ES-I3 (cell line): ENCODE measurements around the gene CYTH4.

Experiments
- H3K36me3 ChIP-seq: 2 replicates; pipeline ENCODE4 v1.6.1; 2013; ENCODE audit warnings: mild to moderate bottlenecking, low read length, control low read depth, moderate library complexity; ENCODE audit not compliant: insufficient read depth
- H3K4me1 ChIP-seq: 2 replicates; pipeline ENCODE4 v1.6.1; 2013; ENCODE audit warnings: mild to moderate bottlenecking, control low read depth, low read length; ENCODE audit not compliant: insufficient read depth
- H3K9ac ChIP-seq: 2 replicates; pipeline ENCODE4 v1.6.1; 2013; ENCODE audit warnings: low read depth, mild to moderate bottlenecking, low read length, moderate library complexity
- H3K9me3 ChIP-seq: 2 replicates; pipeline ENCODE4 v1.6.1; 2013; ENCODE audit warnings: mild to moderate bottlenecking, low read length, moderate library complexity; ENCODE audit not compliant: control insufficient read depth, insufficient read depth

CYTH4 gene

DNA sequence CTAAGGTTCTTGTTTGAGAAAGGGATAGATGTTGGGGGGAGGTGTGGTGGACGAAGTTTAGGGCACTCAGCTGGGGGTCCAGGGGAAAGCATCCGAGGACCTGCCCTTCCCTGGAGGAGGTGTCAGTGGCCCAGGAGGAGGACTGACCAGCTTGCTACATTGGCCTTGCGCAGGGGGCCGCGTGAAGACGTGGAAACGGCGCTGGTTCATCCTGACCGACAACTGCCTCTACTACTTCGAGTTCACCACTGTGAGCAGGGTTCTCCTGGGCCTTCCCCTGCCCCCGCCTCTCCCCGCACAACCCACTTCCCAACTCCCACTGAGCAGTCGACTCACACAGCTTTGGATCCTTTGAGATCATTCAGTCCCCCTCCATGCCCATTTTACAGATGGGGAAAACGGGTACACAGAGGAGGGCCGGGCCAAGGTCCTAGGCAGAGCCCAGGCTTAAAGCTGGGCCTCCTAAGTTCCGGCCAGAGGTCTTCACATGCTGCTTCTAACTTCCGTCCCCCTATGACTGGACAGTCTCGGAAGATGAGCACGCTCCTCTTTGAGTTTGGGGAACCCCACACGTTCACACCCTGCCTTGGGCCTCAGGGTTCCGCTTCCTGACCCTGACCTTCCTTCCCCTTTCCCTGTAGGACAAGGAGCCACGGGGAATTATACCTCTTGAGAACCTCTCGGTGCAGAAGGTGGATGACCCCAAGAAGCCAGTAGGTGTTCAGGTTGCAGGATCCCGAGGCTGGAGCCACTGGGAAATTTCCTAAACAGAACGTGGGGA is 28.7 kb downstream of the CYTH4 start:
- H3K9ac ChIP-seq: no peak overlapping the region
- no peaks in the 10 kb centered on the region for H3K36me3 ChIP-seq
- H3K4me1 ChIP-seq: peaks cover 15% of the 10 kb centered on the region; the same call in 1 of the 2 replicates
- H3K9me3 ChIP-seq: no peaks in the 10 kb centered on the region

DNA sequence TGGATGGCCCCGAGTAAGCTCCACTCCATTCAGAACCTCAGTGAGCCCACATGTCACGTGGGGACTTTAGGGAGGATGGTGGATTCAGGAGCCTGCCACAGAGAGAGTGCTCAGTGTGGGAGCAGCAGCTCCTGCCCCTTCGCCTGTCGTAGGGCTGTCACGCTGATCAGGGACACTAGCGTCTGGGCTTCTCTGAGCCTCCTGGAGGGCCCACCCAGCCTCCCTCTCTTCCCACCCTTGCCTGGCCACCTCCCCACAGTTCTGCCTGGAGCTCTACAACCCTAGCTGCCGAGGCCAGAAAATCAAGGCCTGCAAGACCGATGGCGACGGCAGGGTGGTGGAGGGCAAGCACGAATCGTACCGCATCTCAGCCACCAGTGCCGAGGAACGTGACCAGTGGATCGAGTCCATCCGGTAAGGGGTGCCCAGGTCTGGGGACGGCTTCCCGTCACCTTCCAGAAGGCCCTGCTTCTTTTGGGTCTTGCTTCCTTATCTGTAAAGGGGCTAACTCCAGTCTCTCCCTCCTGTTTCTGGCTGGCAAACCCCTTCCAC is 29.5 kb downstream of the CYTH4 start:
- no peaks in the 10 kb centered on the region for H3K9me3 ChIP-seq
- no peak overlapping the region for H3K9ac ChIP-seq
- H3K36me3 ChIP-seq: no peaks in the 10 kb centered on the region
- H3K4me1 ChIP-seq: peaks cover 14% of the 10 kb centered on the region; the same call in 1 of the 2 replicates

- H3K4me1 ChIP-seq: peaks cover 5% of the 10 kb centered on the region; the same call in 1 of the 2 replicates
- H3K9ac ChIP-seq: no peak overlapping the region
- no peaks in the 10 kb centered on the region for H3K36me3 ChIP-seq
- H3K9me3 ChIP-seq: no peaks in the 10 kb centered on the region
These were observed 30.4 kb downstream of the CYTH4 start for GRCh38 chr22:37312549-37313183.

GRCh38 chr22:37313376-37314314 is 31.3 kb downstream of the CYTH4 start:
- H3K36me3 ChIP-seq: no peaks in the 10 kb centered on the region
- peaks cover 7% of the 10 kb centered on the region; the same call in 1 of the 2 replicates for H3K4me1 ChIP-seq
- no peaks in the 10 kb centered on the region for H3K9me3 ChIP-seq
- H3K9ac ChIP-seq: no peak overlapping the region

- H3K36me3 ChIP-seq: no peaks in the 10 kb centered on the region
- H3K9me3 ChIP-seq: no peaks in the 10 kb centered on the region
- no peak overlapping the region for H3K9ac ChIP-seq
- H3K4me1 ChIP-seq: peaks cover 5% of the 10 kb centered on the region; the same call in 1 of the 2 replicates
These were observed 32.2 kb downstream of the CYTH4 start for GRCh38 chr22:37314315-37315074.

- no peaks in the 10 kb centered on the region for H3K9me3 ChIP-seq
- H3K9ac ChIP-seq: no peak overlapping the region
- H3K4me1 ChIP-seq: peaks cover 3% of the 10 kb centered on the region; the same call in 1 of the 2 replicates
- no peaks in the 10 kb centered on the region for H3K36me3 ChIP-seq
These were observed 34.1 kb downstream of the CYTH4 start for GRCh38 chr22:37316405-37316804.

- H3K9ac ChIP-seq: no peak overlapping the region
- peaks cover 3% of the 10 kb centered on the region; the same call in 1 of the 2 replicates for H3K4me1 ChIP-seq
- no peaks in the 10 kb centered on the region for H3K36me3 ChIP-seq
- H3K9me3 ChIP-seq: no peaks in the 10 kb centered on the region
These were observed 34.6 kb downstream of the CYTH4 start for GRCh38 chr22:37316875-37317371.

- H3K4me1 ChIP-seq: peaks cover 3% of the 10 kb centered on the region; the same call in 1 of the 2 replicates
- H3K9me3 ChIP-seq: no peaks in the 10 kb centered on the region
- no peaks in the 10 kb centered on the region for H3K36me3 ChIP-seq
- H3K9ac ChIP-seq: no peak overlapping the region
These were observed 35.4 kb downstream of the CYTH4 start for GRCh38 chr22:37317698-37318210.

- H3K4me1 ChIP-seq: peaks cover 3% of the 10 kb centered on the region; the same call in 1 of the 2 replicates
- H3K9ac ChIP-seq: no peak overlapping the region
- H3K36me3 ChIP-seq: no peaks in the 10 kb centered on the region
- H3K9me3 ChIP-seq: no peaks in the 10 kb centered on the region
These were observed 36.2 kb downstream of the CYTH4 start for GRCh38 chr22:37318364-37319109.

GRCh38 chr22:37319469-37319868 is 37.2 kb downstream of the CYTH4 start:
- Histone ChIP-seq H3K9me3 (no peaks in the 10 kb centered on the region), H3K9ac (no peak overlapping the region)

GRCh38 chr22:37320726-37321677 is 38.7 kb downstream of the CYTH4 start:
- Histone ChIP-seq H3K4me1 (peaks cover 11% of the 10 kb centered on the region; the same call in 1 of the 2 replicates), H3K9ac (no peak overlapping the region), H3K9me3 (no peaks in the 10 kb centered on the region), H3K36me3 (no peaks in the 10 kb centered on the region)

More at GRCh38 chr22:37319469-37319868, 37.2 kb downstream of the CYTH4 start:
- H3K4me1 ChIP-seq: peaks cover 11% of the 10 kb centered on the region; the same call in 1 of the 2 replicates
- H3K36me3 ChIP-seq: no peaks in the 10 kb centered on the region
